Measurements from ENCODE around the gene ADGRA1.

The ADGRA1 gene

DNA sequence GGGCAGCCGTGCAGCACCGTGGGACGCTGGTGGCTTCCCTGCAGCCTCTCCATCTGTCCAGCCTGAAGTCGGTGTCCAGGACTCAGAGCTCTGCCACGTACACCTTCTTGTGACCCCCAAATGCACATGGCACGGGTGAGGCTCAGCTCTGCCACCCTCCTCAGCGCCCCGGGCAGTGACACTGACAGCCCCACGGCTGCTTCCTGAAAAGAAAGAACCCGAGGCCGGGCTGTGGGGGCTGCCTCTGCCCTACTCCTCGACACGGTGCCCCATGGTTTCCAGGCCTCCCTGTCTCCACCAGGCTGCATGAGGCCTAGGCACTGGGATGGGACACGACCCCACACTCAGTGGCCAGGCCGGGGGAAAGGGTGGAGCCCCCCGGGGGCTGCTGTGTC, 13.7 kb downstream of the ADGRA1 start:
- no peak overlapping the region for H3K4me3 ChIP-seq (ENCODE audit: low read depth, low read length)
- POLR2A ChIA-PET, result no interaction called here
- no peak overlapping the region for H3K27ac ChIP-seq (ENCODE audit: extremely low read depth, low read depth, low read length)
- no peak for TF ChIP-seq ZBTB17 (tag by site-specific recombination; IDR thresholded peaks at IDR 0.05)
- CTCF ChIA-PET, result no interaction called here
- no peaks in the 10 kb centered on the region for H3K36me3 ChIP-seq (ENCODE audit: control insufficient read depth in 2 of 2, insufficient read depth in 1 of 2, low read length in 2 of 2)
- no peaks in the 10 kb centered on the region for H3K4me1 ChIP-seq (ENCODE audit: control insufficient read depth, insufficient read depth, low read length)
- no peaks in the 10 kb centered on the region for H3K9me3 ChIP-seq (ENCODE audit: control insufficient read depth, insufficient read depth, low read depth, low read length)

DNA sequence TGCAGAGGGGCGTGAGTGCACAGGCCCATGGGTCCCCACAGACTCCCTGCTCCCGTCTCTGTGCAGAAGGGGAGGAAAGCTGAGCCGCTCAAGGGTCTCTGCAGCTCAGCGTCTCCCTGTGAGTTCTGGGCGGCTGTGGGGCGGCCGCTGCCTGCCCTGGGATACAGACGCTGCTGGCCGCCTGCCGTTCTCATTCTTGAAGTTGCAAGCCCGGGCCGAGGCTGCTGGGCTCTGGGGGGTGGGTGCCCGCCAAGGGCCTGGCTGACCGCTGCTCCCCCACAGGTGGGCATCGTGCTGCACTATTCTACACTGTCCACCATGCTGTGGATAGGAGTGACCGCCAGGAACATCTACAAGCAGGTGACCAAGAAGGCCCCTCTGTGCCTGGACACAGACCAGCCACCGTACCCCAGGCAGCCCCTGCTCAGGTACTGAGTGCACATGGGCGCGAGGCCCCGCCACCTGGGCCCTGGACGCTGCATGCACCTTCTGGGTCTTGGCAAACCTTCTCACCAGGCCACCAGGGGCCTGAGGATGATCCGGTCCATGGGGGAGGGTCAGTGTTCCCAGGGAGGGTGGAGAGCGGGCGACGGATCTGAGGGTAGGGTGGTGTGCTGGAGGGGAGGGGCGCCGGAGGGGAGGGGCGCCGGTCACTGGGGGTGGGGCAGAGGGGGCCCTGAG, 14.8 kb downstream of the ADGRA1 start:
- TF ChIP-seq, protein P1, sequence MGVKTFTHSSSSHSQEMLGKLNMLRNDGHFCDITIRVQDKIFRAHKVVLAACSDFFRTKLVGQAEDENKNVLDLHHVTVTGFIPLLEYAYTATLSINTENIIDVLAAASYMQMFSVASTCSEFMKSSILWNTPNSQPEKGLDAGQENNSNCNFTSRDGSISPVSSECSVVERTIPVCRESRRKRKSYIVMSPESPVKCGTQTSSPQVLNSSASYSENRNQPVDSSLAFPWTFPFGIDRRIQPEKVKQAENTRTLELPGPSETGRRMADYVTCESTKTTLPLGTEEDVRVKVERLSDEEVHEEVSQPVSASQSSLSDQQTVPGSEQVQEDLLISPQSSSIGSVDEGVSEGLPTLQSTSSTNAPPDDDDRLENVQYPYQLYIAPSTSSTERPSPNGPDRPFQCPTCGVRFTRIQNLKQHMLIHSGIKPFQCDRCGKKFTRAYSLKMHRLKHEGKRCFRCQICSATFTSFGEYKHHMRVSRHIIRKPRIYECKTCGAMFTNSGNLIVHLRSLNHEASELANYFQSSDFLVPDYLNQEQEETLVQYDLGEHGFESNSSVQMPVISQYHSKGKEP (tag by site-specific recombination; IDR thresholded peaks at IDR 0.05), result no peak
- POLR2A ChIA-PET, result no interaction called here
- Histone ChIP-seq H3K4me3 (ENCODE audit: low read depth, low read length) (no peak overlapping the region), H3K27ac (ENCODE audit: extremely low read depth, low read depth, low read length) (no peak overlapping the region), H3K36me3 (ENCODE audit: control insufficient read depth in 2 of 2, insufficient read depth in 1 of 2, low read length in 2 of 2) (no peaks in the 10 kb centered on the region), H3K9me3 (ENCODE audit: control insufficient read depth, insufficient read depth, low read depth, low read length) (no peaks in the 10 kb centered on the region), H3K4me1 (ENCODE audit: control insufficient read depth, insufficient read depth, low read length) (no peaks in the 10 kb centered on the region)
- CTCF ChIA-PET, result no interaction called here

DNA sequence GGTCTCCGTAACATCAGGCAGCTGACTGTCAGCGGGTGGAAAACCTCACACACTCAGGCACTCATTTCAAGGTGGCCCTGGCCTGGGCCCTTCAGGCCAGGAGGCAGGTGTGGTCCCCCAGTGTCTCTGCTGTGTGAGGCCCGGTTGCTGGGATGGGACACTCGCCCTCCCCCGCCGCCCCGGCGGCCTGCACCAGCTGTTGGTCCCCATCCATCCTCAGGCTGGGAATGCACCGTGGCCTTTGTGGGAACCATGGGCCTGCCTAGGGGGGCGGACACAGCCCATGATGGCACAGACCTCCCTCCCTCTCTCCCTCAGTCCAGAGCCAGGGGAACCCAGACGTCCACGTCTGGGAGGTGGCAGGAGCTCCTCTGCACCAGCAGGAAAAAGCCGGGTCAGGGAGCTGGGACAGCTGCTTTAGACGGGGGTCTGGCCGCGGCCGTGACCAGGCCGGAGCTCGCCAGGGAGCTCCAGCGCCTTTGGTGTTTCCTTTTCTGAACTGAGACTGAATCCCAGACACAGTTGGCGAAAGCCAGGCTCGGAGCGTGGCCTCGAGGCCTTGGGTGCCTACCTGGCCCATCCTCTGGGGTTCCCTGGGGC, 15.7 kb downstream of the ADGRA1 start:
- no peak overlapping the region for H3K27ac ChIP-seq (ENCODE audit: extremely low read depth, low read depth, low read length)
- no peaks in the 10 kb centered on the region for H3K4me1 ChIP-seq (ENCODE audit: control insufficient read depth, insufficient read depth, low read length)
- TF ChIP-seq KLF10 (tag by site-specific recombination; IDR thresholded peaks at IDR 0.05) (no peak), ZNF624 (tag by site-specific recombination; IDR thresholded peaks at IDR 0.05) (no peak), ZNF37A (tag by site-specific recombination; IDR thresholded peaks at IDR 0.05) (no peak), ZFP37 (tag by site-specific recombination; IDR thresholded peaks at IDR 0.05) (no peak), ZNF341 (tag by site-specific recombination; IDR thresholded peaks at IDR 0.05; ENCODE audit: low read depth) (no peak), ZNF701 (tag by site-specific recombination; IDR thresholded peaks at IDR 0.05) (no peak), SP3 (tag by site-specific recombination; IDR thresholded peaks at IDR 0.05) (no peak), ZNF837 (tag by site-specific recombination; IDR thresholded peaks at IDR 0.05) (no peak), WT1 (tag by site-specific recombination; IDR thresholded peaks at IDR 0.05) (no peak), ZNF248 (tag by site-specific recombination; IDR thresholded peaks at IDR 0.05) (no peak), ZNF24 (tag by site-specific recombination; IDR thresholded peaks at IDR 0.05) (no peak)
- TF ChIP-seq, protein P2, sequence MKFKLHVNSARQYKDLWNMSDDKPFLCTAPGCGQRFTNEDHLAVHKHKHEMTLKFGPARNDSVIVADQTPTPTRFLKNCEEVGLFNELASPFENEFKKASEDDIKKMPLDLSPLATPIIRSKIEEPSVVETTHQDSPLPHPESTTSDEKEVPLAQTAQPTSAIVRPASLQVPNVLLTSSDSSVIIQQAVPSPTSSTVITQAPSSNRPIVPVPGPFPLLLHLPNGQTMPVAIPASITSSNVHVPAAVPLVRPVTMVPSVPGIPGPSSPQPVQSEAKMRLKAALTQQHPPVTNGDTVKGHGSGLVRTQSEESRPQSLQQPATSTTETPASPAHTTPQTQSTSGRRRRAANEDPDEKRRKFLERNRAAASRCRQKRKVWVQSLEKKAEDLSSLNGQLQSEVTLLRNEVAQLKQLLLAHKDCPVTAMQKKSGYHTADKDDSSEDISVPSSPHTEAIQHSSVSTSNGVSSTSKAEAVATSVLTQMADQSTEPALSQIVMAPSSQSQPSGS (tag by site-specific recombination; IDR thresholded peaks at IDR 0.05; ENCODE audit: low read depth), result no peak
- TF ChIP-seq, protein P3, sequence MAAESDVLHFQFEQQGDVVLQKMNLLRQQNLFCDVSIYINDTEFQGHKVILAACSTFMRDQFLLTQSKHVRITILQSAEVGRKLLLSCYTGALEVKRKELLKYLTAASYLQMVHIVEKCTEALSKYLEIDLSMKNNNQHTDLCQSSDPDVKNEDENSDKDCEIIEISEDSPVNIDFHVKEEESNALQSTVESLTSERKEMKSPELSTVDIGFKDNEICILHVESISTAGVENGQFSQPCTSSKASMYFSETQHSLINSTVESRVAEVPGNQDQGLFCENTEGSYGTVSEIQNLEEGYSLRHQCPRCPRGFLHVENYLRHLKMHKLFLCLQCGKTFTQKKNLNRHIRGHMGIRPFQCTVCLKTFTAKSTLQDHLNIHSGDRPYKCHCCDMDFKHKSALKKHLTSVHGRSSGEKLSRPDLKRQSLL (tag by site-specific recombination; IDR thresholded peaks at IDR 0.05), result no peak
- no peaks in the 10 kb centered on the region for H3K9me3 ChIP-seq (ENCODE audit: control insufficient read depth, insufficient read depth, low read depth, low read length)
- no peaks in the 10 kb centered on the region for H3K36me3 ChIP-seq (ENCODE audit: control insufficient read depth in 2 of 2, insufficient read depth in 1 of 2, low read length in 2 of 2)
- no peak overlapping the region for H3K4me3 ChIP-seq (ENCODE audit: low read depth, low read length)
- CTCF ChIA-PET, result no interaction called here
- POLR2A ChIA-PET, result no interaction called here
